ENCODE measurements around the gene CACHD1. TPM values are rescaled to one million over a fixed set of nuclear protein-coding genes. Genes with fewer than 3 reads are reported as not detected.
A peak's percentile ranks its signal among the peaks of the same experiment; 100 is the strongest.

The CACHD1 gene
- total RNA-seq, 1 donor from 2014 or later = 3.1 TPM

DNA sequence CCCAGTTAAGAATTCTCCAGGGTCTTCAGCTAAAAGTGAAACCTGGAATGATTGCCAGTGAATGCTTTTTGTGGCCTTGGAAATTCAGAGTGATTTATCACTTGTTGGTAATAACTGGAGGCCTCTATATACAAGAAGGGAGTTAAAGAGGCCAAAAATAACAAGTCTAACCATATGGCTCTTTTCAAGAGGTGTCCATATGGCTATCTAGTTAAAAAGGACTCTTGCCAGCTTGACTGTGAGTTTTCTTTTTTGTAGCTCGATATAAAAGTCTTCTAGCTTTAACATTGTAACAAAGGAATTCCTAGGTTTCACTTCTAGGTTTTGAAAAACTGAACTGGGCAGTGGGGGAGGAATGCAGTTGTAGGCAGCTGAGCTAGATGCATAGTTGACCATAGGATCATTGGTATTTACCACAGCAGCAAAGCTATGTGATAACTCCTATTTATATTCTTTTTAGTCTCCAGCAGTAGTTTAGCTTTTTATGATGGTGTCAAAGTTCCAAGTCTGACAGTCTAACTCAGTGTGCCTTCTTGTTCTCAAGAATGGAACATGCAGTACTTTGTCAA is 44.4 kb downstream of the CACHD1 start:
- DNase-seq (no peak), ATAC-seq (peak; percentile 69)
- intact Hi-C loops (cut with micrococcal nuclease) = no loop called here

DNA sequence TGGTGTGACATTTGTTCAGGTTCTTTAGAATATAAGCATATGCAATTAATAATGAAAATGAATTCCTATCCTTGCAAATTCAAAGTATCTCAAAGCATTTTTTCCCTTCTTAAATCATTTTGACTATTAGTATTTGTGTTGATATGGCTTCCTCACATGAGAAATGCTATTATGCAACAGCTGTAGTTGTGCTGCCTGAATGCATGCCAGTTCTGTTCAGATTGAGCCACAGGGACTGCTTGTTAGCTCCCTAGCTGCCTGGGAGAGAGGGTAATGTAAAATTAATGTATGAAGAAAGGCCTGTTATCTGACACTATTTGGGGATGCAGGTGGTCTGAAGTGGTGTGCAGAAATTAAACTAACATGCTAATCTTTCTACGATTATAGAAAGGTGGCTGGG is 45.5 kb downstream of the CACHD1 start:
- intact Hi-C loops (cut with micrococcal nuclease) = no loop called here
- ATAC-seq (peak; percentile 84), DNase-seq (peak; percentile 38)

DNA sequence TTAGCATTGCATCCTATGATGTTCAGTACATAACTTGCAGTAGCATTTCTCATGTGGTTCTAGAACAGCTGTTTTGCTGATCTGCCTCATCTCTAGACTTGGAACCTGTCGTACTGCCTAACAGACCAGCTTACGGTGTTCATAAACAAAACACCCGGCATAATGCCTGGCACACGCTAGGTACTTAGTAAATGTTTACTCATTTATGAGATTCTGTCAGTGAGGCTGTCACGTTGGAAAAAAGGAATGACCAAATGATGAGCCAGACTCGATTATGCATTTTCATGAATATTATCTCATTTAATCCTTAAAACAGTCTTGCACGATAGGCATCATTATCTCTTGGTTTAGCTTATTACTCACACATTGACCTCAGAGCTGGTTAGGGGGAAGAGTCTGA is 46.4 kb downstream of the CACHD1 start:
- intact Hi-C loops (cut with micrococcal nuclease) = no loop called here
- no peak for ATAC-seq
- DNase-seq = no peak

DNA sequence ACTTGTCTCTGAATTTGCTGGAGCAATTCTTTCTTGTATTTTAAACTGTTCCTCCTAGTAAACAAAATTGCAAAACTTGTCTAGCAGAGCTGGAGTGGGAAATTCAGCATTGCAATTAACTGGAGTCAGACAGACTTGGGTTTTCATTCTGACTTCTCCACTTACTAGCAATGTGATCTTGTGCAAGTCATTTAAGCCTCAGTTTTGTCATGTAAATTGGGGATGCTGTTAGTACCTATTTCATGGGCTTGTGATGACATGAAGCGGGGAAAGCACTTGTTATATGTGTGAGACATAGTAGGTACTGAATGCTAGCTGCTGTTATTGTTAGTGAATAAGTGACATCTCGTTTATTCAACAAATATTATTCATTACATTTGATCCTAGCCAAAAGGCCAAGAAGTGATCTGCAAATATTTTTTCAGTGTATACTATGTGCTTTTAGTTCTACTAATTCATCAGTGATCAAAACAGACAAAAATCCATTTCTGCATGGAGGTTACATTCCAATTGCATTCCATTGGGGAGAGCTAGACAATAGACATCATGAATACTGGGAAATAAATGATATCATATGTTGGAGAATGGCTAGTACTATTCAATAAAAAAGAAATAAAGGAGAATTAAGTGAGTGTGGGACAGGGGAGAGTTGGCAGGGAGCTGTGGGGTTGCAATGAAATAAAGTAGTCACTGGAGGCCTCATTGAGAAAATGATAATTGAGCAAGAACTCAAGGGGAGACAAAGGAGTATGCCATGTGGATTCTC is 47.1 kb downstream of the CACHD1 start:
- ATAC-seq (no peak), DNase-seq (no peak)
- intact Hi-C loops (cut with micrococcal nuclease) = no loop called here

DNA sequence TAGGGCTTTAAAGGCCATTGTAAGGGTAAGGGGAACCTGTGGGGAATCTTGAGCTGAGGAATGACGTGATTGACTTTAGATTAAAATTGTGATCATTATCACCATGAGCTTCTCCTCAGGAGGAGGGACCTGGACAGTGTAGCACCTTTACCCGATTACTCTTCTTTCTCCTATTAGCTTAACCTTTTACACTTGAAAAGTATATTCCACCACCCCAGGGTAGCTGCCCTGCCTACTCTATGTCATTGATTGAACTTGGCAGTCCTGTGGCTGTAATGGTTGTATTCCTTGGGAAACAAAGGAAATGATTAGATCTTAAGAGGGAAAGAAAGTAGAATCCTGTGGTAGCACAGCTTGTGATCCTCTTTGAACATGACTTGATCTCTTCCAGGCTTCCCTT is 47.7 kb downstream of the CACHD1 start:
- ATAC-seq (no peak), DNase-seq (no peak)
- intact Hi-C loops (cut with micrococcal nuclease) = no loop called here

DNA sequence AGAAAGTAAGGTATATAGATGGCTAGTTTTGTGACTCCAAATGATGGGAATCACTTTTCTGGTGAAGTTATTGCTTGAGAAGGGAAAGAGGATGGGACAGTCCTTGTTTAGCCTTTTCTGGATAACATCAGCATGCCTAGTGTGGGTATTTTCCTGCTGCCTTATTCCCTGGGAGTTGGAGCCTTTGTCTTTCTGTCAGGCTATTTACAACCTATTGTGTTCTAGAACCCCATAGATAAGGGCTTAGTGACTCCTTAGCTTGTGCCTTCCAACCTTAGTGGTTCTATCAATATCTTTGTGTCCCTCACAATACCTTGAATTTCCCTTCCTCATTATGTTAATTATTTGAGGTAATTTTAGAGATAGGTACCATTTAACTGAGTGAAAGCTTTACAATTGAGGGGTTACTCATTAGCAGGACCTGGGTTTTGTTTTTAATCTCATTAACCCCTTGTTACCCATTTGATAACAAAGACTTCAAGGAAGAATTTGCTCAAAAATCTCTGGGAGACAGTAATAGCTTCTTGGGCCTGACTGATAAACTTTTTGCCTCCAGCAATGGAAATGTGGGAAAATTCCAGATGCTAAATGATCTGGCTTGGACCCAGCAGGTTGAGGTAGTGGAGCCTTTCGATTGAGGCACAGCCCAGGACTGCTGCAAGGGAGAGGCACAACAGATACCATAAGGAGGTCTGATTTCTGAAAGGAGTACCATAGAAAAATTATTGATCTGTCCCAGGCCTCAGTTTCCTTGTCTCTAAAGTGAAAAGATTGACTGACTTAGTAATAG is 49.0 kb downstream of the CACHD1 start:
- DNase-seq = no peak
- no peak for ATAC-seq
- intact Hi-C loops (cut with micrococcal nuclease) = no loop called here

DNA sequence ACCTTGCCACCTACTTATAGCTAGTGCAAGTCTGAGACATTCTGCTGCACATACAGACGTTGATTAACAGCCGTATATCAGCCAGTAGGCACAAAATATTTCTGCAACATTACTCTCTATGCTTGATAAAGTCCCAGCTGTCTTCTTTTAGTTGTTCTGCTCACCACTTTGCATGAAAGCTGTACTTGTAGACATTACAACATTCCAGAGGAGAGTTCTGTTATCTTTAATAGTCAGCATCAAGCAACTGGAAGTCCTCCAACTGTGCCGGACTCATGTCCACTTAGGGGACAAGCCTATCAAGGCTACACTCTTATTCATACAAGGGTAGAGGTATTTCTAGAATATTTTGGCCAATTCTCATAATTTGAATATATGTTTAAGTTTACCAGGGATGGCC is 50.0 kb downstream of the CACHD1 start:
- DNase-seq = no peak
- peak; percentile 69 for ATAC-seq
- intact Hi-C loops (cut with micrococcal nuclease) = no loop called here

DNA sequence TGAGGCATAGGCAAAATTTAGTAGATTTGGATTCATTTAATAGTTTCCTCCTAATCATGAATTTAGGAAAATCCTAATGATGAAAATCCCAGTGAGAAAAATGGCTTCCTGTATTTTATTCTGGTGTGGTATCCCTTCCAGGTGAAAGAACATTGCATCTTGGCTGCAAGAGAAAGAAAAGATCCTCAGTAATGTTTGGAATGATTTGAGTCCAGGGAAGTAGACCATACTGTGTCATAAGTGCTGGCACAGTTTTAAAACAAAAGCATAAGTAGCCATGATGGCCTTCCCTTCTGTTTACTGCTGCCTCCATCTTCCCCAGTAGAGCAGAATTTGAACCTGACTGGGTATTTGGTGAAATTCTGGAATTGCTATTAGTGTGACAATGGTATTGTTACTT is 52.8 kb downstream of the CACHD1 start:
- ATAC-seq (no peak), DNase-seq (no peak)
- intact Hi-C loops (cut with micrococcal nuclease) = no loop called here

DNA sequence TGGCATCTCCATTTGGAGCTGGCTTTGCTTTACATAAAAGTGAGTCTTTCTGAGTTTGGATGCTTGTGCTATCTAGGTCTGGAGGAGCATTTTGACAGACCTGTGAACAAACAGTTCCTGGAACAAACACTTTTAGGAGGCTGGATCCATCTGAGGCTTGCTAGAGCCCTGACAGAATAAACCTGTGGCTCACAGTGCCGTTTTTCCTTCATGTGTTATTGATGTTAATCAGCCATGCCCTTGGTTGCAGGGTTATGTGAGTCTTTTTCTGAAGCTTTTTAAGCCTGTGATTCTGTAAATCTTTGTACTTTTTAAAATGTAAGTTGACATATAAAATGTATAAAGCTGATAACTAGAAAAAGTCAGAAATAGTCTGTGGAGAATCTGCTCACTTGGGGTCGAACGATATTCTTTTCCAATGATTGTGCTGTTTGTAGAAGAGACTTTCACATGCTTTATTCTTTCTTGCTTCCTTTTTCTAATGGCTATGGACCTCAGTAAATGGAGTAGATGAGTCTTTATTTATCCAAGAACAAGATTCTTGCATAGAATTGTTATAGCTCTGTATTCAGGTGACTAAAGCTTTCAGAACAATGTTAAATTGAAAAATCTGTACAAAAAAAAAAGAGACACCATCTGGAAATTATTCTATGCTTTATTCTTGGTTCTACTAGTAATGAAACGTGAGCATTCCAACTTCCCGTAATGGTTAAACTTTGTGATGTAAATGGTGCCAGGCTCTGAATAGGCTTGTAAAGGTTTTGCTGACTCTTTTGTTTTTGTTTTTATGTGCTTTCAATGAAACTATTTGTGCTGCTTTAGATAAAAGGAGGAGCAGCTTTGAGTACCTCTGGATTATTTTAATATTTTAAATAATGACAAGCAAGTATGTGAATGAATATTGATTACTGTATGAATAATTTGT is 53.7 kb downstream of the CACHD1 start:
- ATAC-seq = no peak
- intact Hi-C loops (cut with micrococcal nuclease) = no loop called here

DNA sequence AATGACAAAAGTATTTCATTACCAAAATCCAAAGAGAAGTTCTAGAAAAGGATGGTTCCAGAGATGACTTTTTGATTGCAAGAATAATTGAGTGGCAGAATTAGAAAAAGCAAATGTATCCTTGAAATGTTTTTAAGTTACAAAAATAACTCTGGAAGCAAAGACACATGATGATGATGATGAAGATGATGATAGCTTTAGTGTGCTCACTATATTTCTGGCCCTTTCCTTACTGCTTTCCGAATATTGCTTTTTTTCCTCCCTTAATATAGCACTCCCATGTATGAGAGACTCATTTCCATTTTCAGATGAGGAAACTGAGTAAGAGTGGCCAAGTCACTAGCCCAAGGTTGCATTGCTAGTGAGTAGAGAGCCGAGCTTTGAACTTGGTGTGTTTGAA is 54.7 kb downstream of the CACHD1 start:
- no peak for ATAC-seq
- intact Hi-C loops (cut with micrococcal nuclease) = no loop called here

More for the DNA sequence above, 53.7 kb downstream of the CACHD1 start:
- DNase-seq = no peak

DNA sequence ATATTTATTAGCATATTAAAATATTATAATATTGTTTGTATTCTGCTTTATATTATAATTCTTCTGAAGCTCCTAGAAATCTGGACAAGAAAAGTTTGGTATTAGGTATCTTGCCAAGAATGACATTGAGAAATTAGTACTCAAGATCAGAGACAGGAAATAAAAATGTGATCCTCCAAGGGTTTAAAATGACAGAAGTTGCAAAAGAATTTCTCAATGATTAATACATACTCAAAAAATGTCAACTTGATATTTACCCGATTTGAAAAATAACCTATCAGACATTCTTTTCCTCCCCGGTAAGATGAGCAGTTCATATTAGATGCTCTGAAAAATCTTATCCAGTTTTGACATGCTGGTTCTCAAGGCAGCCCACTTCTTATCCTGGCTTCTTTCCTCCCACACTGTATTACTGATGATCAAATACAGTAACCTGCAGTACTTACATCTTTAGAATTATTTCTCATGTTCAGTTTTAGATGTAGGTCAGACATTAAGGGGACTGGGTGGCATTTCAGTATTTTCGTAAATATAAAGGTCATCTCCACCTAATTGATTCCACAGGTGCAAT is 55.3 kb downstream of the CACHD1 start:
- intact Hi-C loops (cut with micrococcal nuclease) = no loop called here
- DNase-seq (no peak), ATAC-seq (peak; percentile 36)

More for the DNA sequence above, 54.7 kb downstream of the CACHD1 start:
- no peak for DNase-seq

DNA sequence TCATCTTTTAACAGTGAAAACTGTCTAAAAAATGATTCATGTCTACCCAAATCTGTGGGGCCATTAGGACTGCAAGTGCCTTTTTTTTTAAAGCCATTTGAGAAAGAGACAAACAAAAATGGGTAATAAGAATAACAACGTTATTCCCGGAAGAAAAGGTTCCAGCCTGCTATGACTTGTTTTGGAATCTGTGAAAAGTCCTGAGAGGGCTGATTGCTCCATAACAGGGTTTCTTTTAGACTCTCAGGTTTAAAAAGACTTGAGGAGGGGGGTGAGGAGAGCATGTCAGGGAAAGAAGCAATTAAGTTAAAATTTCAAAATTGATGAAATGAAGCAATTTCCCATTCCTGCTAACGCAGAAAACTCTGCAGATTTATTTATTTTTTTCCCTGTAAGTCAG is 56.4 kb downstream of the CACHD1 start:
- DNase-seq (no peak), ATAC-seq (peak; percentile 75)
- intact Hi-C loops (cut with micrococcal nuclease) = no loop called here

DNA sequence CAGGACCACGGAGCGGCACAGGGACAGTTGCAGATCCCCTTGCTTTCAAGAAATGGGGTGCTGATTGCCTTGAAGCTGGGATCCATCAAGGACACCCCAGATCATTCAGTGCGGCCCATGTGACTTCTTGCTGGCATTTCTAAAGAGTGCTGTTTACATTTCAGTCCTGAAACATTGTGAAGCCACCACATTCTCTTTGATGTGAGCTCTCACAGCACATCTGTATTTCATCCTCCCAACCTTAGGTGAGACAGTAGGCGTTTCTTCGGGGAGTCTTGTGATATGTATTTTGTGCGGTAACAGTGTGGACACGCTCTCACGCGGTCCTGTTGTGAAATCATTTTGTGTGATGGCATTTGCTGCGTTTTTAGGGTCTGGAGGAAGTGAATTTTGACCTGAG is 57.2 kb downstream of the CACHD1 start:
- DNase-seq (no peak), ATAC-seq (no peak)
- intact Hi-C loops (cut with micrococcal nuclease) = no loop called here

DNA sequence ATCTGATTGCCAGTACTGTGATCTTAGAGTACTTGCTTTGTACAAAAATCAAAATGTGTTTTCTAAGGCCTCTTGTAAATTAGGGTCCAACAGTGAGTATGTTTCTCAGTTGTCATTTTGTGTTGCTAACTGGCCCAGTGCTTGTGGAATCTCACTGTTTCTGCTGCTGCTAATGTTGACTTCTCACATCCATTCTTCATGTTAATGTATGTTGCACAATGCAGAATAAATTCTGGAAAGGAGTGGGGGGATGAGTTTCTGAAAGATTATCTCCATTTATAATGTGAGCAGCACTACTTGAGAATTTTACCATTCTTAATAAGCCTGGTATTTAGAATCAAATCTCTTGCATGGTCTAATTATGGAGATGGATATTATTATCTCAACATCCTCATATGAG is 57.9 kb downstream of the CACHD1 start:
- ATAC-seq (no peak), DNase-seq (no peak)
- intact Hi-C loops (cut with micrococcal nuclease) = no loop called here

DNA sequence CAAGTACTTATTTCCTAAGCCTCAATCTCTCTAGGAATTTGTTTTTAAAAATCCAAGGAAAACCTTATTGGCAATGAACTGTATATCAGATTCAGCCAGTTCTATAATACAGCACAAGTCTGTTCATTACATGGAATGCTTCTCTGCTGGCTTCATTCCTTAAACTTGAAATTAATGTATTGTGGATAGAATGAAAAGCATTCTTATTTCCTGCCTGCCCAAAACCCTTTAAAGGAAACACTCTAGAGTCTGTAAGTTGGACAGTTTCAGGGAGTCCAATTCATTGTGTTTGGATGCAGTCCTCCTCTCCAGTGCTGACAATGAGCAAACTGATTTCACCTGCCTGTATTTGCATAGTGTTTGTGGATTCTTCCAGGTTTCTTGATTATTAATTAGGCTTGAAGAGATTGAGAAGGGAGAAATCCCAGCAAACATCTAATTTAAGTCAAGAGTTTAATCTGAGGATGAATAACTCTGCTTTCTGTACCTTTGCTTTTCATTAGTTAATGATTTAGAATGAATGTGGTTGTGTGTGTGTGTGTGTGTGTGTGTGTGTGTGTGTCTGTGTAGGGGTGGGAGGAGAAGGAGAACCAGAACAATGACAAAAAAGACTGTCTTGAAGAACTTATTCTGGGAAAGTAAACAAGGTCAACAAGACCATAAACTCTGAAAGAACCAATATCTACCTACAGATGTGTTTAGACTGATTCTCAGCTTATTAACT is 61.2 kb downstream of the CACHD1 start:
- no peak for ATAC-seq
- DNase-seq = no peak
- intact Hi-C loops (cut with micrococcal nuclease) = no loop called here

DNA sequence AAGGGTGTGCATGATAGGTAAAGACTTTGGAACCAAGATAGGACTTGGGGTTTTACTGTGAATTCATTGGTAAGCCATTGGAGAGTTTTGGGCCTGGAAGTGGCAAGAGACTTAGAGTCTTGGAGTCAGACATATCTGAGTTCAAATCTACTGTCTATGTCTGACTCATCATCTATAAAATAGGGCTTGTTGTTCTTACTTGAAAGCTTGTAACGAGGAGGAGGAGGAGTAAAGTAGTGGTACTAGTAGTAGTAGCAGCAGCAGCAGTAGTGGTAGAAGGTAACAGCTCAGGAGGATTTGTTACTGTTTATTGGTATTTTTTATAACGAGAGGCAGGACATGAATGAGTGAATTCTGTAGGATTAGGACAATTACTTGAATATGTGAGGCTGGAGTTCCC is 62.7 kb downstream of the CACHD1 start:
- intact Hi-C loops (cut with micrococcal nuclease) = no loop called here

DNA sequence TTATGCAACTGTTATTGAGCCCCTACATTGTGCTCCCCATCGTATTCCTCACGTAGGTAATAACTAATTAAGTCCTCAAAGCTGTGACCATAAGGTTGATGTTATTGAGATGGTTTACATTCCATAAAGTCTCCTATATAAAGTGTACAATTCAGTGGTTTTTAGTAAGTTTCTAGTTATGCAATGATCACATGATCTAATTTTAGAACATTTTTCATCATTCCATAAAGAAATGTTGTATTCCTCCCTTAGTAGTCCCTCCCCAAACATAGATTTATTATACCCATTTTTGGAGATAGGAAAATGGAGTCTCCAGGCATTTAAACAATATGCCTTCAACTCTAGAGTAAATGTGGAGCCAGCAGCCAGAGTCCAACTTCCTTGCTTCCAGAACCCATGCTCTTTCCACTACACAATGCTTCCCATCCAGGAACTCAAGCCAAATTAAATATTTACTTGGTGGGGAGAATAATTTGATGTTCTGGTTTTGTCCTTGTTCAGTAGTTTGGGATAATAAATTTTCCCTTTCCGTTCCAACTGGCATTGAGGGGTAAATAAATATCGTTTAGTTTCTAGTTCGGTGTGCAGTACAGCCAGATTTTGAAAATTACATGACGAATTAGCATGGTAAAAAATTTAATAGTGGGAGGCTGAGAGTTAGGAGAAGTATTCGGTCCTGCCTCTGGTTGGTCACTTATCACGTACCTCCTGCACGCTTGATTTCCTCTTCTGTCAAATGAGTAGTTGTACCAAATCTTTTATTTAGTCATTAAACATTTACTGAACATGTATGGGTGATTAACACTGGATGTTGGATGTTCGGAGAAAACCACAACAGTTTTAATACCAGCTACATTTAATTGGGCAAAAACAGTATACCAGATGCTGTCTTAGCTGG is 66.3 kb downstream of the CACHD1 start:
- intact Hi-C loops (cut with micrococcal nuclease) = no loop called here

More for the DNA sequence above, 62.7 kb downstream of the CACHD1 start:
- ATAC-seq (no peak), DNase-seq (no peak)

More for the DNA sequence above, 66.3 kb downstream of the CACHD1 start:
- DNase-seq (no peak), ATAC-seq (peak; percentile 41)
